NCI-H226 (cell line): ENCODE data around the gene USP54.
"Not testable (repeated sequence)": the region's sequence is repeated elsewhere in the genome, so short reads cannot be mapped to it uniquely, and the experiment has no call there.

ENCODE experiments used
- DNase-seq: peaks from one replicate; pipeline ENCODE4 v3.0.0-alpha.2; 2015

The USP54 gene, protein sequence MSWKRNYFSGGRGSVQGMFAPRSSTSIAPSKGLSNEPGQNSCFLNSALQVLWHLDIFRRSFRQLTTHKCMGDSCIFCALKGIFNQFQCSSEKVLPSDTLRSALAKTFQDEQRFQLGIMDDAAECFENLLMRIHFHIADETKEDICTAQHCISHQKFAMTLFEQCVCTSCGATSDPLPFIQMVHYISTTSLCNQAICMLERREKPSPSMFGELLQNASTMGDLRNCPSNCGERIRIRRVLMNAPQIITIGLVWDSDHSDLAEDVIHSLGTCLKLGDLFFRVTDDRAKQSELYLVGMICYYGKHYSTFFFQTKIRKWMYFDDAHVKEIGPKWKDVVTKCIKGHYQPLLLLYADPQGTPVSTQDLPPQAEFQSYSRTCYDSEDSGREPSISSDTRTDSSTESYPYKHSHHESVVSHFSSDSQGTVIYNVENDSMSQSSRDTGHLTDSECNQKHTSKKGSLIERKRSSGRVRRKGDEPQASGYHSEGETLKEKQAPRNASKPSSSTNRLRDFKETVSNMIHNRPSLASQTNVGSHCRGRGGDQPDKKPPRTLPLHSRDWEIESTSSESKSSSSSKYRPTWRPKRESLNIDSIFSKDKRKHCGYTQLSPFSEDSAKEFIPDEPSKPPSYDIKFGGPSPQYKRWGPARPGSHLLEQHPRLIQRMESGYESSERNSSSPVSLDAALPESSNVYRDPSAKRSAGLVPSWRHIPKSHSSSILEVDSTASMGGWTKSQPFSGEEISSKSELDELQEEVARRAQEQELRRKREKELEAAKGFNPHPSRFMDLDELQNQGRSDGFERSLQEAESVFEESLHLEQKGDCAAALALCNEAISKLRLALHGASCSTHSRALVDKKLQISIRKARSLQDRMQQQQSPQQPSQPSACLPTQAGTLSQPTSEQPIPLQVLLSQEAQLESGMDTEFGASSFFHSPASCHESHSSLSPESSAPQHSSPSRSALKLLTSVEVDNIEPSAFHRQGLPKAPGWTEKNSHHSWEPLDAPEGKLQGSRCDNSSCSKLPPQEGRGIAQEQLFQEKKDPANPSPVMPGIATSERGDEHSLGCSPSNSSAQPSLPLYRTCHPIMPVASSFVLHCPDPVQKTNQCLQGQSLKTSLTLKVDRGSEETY (N-terminal part only)

DNA sequence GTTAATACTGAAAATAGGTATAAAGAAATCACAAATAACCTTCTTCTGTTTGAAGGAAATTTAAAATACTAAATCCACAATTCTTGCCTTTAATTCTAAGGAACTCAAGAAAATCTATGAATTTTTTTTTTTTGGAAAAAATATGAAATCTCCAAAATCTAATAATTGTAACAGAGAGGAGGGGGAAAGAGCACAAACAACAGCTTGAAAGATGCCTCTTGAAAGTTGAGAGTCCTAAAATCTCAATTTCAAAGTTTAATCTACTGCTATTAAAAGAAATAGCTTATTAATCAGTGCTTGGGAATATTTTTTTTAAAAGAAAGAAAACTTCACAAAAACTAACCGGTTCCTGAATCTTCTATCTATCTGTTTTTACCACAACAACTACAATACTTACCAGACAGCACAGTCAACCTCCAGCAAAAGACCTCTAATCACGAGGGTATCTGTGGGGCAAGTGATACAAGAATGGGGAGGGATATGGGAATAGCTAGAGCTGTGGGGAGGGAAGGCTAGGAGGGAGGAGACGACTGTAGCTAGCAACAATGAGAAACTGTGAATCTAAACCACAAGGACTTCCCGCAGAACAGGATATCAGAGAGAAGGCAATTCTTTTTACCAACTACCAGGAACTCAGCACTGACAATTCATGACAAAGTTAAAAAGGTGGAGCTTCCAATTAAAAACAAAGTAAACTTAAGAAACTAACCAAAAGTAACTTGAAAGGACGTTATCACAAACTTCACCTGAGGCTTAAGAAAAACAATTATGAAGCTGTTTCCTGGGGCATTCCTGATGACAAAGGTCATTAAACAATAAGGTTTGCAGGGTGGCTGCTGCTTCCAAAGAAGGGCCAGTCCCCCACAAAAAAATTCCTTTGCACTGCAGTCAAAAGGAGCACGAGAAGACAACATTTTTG is at the start of gene USP54:
Gene USP54 (minus strand): TSS at position 462 of the 919 bp plus-strand sequence. CDS start 15,684 bp downstream, outside the sequence.
- peak; percentile 93 for DNase-seq

DNA sequence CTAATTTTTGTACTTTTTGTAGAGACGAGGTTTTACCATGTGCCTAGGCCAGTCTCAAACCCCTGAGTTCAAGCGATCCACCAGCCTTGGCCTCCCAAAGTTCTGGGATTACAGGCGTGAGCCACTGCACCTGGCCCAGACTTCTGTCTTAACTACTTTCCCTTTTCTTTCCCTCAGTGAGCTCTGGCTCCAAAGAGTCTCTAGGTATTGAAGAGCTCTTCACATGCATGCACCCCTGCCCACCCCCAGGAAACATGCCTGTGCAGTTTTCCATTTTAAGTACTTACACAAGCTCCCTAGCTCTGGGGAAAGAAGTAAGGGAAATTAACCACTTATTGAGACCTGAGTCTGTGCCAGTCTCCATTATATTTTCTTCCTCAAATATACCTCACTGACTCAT is 48.1 kb upstream of the USP54 start:
- no peak for DNase-seq

DNA sequence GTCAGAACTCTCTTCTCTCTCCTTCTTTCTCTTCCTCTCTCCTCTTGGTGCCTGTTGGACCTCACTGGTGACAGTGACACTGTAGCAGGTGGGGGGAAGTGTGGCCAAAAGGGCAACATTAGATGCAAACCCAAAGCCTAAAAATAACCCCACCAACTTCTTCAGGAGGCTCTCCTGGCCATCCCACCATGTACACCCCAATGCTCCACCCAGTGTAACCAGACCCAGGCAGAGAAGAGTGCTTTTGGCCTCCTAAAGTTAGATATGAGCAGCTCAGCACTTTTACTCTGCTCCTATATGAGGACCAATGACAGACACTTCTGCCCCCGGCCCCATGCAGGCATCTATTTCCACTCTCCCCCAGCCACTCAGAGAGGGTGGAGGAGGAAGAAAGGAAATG is 44.6 kb upstream of the USP54 start:
- DNase-seq, result no peak

DNA sequence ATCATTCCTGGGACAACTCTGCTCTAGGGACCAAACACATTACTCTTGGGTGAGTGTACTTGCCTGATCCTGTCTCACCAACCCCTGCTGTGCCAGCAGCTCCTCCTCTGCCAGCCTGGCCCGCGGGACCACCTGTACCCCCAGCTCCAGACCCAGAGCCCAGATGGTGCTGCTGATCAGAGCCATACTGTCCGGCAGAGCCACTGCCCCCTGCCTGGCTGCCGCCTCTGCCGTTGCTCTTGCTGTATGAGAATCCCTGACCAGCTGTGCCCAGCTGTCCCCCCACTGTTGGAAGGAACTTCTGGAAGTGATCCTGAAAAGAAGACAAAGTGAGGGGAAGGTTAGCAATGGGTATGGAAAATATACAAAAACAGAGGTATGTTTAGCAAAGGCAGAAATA is 43.3 kb upstream of the USP54 start:
- no peak for DNase-seq

DNA sequence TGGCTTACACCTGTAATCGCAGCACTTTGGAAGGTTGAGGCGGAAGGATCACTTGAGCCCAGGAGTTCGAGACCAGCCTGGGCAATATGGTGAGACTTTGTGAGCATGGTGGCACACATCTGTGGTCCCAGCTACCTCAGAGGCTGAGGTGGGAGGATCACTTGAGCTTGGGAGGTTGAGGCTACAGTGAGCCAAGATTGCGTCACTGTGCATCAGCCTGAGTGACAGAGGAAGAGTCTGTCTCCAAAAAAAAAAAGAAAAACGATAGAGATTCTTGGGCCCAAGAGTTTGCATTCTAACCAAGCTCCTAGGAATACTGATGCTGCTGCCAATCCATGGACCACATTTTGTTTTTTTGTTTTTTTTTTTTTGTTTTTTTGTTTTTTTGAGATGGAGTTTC is 38.0 kb upstream of the USP54 start:
- DNase-seq, result no peak

DNA sequence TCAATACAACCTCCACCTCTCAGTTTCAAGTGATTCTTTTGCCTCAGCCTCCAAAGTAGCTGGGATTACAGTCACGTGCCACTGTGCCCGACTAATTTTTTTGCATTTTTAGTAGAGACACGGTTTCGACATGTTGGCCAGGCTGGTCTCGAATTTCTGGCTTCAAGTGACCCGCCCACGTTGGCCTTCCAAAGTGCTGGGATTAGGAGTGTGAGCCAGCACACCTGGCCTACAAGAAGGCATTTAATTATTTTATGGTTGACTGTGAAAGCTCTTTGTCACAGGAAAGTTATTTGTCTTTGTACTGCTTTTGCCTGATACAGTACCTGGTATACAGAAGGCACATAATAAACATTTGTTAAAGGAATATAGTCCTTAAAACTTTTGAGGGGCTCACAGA is 37.3 kb upstream of the USP54 start:
- DNase-seq, result no peak

DNA sequence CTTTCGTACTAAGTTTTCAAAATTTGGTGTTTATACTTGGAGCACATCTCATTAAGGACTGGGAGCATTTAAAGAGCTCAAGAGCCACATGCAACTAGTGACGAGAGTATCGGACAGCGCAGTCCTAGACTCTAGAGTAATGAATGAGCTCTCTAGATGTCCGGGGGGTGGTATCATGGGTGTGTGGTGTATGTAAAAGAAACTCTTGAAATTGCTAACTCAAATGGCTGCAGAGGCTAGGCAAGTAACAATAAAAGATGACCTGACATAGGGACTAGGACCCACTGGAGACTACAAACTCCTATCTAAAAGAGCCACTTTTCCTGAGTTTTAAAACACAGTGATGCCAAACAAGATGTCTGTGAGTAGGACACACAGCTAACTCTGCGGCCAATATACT is 36.2 kb upstream of the USP54 start:
- no peak for DNase-seq

DNA sequence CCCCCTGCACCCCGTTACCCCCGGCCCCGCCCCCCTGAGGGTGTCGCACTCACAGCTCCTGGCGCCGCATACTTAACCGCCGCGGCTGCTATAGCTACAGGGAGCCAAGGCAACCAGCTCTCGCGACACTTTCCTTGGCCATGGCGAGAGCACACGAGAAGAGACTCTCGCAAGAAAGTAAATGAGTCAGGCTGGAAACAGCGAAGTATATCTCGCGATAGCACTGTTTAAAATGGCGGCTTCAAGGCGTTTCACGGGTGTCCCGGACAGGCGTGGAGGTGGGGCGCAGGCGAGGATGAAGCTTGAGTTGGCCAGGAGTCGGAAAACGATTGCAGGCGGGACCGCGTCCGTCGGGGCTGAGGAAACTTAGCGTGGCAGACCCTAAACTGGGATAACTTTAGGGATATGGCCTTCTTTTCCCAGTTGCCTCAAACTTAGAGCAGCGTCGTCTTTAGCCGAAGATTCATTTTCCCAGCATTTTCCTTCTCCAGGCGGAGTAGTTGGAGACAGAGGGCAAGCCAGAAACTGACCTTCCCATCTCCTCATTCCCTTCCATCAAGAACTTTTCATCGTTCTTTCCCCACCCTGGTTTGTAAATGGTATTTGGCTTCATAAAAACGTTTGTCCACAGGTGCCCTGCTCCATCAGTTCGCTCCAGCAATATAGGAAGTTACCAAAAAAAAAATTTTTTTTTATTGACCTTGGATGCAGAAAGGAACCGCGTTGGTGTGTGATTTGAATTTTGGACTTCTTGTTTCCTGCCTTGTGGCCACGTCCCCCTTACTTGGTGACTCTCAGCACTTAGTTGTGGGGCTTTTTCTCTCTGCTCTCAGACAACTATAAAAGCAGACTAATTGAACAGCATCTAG is 35.0 kb upstream of the USP54 start:
- peak; percentile 98 for DNase-seq

DNA sequence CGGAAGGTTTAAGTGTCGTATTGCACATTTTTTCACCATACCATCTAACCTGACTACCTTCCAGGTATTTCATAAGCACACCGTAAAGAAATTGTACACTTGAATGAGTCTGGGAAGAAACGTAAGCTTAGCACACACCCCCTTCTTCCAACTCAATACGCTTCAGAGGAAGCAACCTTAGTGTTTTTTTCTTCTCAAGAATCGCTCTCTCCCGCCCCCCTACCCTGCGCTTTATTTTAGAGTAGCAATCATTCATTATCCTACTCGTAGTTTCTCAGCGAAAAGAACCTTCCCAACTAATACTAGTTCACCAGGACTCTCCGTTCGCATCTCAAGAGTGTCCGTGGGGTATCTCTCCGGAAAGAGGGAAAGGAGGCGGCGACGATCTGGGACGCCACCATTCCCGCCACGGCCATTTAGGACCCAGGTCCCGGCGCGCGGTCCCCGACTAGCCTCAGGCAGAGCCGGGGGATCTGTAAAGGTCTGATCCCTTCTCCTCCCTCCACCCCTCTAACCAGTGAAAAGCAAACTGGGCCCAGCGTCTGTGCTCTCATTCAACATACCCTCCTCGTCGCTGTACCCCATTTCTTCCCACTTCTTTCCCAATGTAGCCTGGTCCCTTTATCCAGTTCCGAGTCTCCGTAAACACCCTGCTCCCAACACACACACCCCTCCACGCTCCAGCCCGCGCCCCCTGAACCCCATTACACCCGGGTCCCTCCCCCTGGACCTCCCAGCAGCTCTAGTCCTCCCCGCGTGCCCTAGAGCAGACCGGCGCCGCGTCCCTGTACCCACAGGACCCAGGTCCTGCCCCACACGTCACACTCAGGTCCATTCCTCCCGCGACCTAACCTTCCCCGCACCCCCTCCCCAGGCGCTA is 34.1 kb upstream of the USP54 start:
- peak; percentile 27 for DNase-seq

DNA sequence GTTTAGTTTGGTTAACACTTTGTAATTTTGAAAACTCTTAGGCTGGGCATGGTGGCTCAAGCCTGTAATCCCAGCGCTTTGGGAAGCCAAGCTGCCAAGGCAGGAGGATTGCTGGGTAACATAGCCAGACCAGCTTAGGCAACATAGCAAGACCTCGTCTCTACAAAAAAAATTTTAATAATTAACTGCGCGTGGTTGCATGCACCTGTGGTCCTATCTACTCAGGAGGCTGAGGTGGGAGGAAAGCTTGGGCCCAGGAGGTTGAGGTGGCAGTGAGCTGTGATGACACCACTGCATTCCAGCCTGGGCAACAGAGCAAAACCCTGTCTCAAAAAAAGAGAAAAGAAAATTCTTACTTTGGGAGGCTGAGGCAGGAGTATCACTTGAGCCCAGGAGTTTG is 31.9 kb upstream of the USP54 start:
- DNase-seq, result no peak

DNA sequence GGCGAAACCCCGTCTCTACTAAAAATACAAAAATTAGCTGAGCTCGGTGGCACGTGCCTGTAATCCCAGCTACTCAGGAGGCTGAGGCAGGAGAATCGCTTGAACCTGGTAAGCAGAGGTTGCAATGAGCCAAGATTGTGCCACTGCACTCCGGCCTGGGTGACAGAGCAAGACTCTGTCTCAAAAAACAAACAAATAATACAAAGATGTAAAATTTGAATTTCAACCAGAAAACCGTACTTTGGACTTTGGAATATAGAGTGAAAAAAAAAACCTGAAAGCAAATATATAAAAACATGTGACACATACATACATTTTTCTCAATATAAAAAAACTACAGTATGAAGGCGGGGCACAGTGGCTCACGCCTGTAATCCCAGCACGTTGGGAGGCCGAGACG is 29.8 kb upstream of the USP54 start:
- DNase-seq, result not testable (repeated sequence)

DNA sequence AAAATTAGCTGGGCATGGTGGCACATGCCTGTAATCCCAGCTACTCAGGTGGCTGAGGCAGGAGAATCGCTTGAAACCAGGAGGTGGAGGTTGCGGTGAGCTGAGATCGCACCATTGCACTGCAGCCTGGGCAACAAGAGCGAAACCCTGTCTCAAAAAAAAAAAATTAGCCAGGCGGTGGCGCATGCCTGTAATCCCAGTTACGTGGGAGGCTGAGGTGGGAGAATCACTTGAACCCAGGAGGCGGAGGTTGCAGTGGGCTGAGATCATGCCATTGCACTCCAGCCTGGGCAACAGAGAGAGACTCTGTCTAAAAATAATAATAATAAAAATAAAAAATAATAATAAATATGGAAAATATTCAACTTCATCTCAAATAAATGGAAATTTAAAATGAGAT is 26.0 kb upstream of the USP54 start:
- not testable (repeated sequence) for DNase-seq

DNA sequence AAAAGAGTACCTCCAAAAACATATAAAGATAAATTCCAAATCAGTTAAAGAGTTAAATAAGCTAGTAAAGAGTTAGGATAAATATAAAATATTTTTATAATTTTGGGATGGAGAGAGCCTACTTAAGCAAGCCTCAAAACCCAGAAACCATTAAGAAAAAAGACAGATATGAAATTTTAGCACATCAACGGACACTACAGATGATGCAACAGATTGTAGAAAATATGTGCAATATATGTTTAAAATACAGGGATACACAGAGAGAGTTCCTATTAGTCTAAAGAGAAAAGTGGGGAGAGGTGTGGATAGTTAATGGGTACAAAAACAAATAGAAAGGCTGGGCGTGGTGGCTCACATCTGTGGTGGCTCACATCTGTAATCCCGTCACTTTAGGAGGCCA is 23.6 kb upstream of the USP54 start:
- DNase-seq, result no peak

DNA sequence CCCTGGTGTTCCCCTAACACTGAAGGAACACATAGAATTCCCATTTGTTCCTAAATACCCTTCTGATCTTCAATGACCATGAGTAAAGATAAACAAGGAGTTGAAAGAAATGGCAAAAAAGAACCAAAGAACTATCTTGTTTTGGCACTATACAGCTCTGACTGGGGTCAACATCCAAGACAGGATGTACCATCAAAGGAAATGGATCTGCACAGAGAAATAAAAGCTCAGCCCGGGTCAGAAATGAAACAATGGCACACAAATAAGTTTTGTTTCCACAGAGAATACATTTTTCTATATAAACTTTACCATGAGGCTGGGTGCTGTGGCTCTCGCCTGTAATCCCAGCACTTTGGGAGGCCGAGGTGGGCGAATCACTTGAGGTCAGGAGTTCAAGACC is 18.0 kb upstream of the USP54 start:
- DNase-seq, result no peak

DNA sequence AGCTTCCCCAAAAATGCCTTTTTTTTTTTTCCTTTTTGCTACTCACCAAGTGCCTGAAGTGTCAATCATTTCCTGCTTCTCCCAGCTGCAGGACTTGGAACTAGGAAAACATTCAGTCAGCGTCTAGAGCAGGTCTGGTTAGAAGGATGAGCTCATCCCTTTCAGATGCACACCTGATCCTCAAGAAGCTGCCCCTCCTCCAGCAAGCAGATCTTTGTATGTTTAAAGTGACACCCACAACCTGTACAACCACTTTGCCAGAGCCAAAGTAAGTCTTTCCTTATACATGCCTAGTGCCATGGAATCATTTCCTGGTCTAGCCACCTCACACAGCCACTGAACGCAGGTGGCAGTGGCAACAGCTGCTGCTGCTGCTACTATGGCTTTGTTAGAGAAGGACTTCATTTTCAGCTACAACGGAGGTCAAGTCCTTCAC is 10.4 kb upstream of the USP54 start:
- DNase-seq, result peak; percentile 57

DNA sequence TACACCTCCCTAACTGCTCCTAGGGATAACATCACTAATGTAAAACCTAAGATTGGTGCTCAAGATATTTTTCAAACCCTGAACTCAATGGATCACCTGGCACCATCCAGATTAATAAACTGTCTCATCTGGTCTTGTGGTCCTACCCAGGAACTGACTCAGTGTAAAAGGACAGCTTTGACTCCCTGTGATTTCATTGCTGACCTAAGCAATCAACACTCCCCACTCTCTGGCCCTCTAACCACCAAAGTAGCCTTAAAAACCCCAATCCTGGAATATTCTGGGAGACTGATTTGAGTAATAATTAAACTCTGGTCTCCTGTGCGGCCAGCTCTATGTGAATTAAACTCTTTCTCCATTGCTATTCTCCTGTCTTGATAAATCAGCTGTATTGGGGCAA is 6.2 kb upstream of the USP54 start:
- DNase-seq, result peak; percentile 33

DNA sequence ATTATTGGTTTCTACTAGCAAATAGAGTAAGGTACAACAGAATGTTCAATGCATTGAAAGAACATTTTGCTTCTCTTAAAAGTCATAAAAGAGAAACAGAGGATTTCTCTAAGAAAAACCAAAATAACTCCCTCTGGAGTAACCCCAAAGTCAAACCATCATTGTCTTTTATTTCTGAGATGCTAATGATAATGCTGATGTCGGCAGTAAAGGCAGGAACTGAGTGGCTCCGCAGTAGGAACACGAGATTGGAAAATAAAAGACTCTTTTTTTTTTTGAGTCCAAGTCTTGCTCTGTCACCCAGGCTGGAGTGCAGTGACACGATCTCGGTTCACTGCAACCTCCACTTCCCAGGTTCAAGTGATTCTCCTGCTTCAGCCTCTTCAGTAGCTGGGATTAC is 2.7 kb upstream of the USP54 start:
- no peak for DNase-seq

DNA sequence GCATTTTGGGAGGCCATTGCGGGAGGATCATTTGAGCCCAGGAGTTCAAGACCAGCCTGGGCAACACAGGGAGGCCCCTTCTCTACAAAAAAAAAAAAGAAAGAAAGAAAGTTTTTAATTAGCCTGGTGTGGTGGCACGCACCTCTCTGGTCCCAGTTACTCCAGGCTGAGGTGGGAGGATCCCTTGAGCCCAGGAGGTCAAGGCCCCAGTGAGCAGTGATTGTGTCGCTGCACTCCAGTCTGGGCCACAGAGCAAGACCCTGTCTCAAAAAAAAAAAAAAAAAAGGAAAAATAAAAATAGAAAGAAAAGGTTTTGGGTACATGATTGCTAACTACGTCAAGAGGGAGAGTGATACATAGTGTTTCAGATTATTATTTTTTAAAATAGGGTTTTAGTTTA is 2.0 kb upstream of the USP54 start:
- DNase-seq, result no peak

DNA sequence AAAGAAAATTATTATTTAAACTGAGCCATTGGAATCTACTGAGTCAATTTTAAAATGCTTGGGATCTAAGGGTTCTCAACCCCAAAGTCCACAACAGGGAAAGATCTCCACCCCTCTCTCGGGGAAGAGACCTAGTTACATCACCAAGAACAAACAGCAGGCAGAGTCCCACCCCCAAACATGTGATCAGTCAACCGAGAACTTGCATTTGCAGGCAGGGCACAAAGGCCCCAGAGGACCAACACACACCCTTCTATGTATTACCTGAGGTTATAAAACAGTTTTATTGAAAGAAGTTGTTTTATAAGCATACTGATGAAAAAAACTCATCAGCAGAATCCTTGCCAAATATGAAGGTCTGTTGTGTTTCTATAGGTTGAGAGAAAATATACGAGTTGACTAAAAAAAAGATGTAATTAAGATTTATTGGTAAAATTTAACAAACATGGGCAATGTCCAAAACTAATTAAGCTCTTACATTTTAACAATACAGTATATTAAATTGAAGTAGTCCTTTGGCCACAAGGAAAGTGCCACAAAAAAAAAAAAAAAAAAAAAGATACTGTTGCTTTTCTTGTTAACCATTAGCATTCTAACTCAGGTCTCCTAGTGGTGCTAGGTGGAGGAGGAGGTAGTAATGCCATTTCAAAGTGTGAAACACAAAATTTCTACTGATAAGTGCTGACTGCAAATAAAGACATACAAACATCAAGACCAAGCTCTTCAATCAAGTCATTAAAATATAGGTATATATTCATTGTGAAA is 975 bp upstream of the USP54 start:
- peak; percentile 71 for DNase-seq
